Activated CD8-positive, alpha-beta T cell treated with anti-CD3 and anti-CD28 coated beads for 36 hours (primary cell): ENCODE data around the gene TBCC. TPM values are rescaled to one million over a fixed set of nuclear protein-coding genes. Genes with fewer than 3 reads are reported as not detected.
"Not testable (repeated sequence)": the region's sequence is repeated elsewhere in the genome, so short reads cannot be mapped to it uniquely, and the experiment has no call there.

ENCODE experiments used
- ATAC-seq: fragments of 200-7000 bp; cut with Tn5 transposase; one replicate; pipeline ENCODE4 v1.10.0; 2021; ENCODE audit warnings: mild to moderate bottlenecking, moderate library complexity
- CTCF ChIA-PET: fragments of 350-600 bp; sonication (Branson Sonifier 250); formaldehyde crosslinking; loops from one replicate; lab custom pipeline; 2021; ENCODE audit warnings: antibody characterized with exemption; lab: Charles Lee
- POLR2A ChIA-PET: fragments of 350-600 bp; sonication (Branson Sonifier 250); formaldehyde crosslinking; loops from one replicate; lab custom pipeline; 2021; ENCODE audit warnings: antibody characterized with exemption; lab: Charles Lee
- DNase-seq: peaks from one replicate; pipeline ENCODE4 v3.0.0-alpha.2; 2020
- H3K27ac Mint-ChIP-seq: one replicate; pipeline ENCODE4 v1.8.0; 2021; ENCODE audit warnings: mild to moderate bottlenecking, mixed read lengths
- H3K27me3 Mint-ChIP-seq: one replicate; pipeline ENCODE4 v1.8.0; 2021; ENCODE audit warnings: mixed read lengths
- H3K36me3 Mint-ChIP-seq: one replicate; pipeline ENCODE4 v1.8.0; 2021; ENCODE audit warnings: low read depth, mixed read lengths
- H3K4me1 Mint-ChIP-seq: one replicate; pipeline ENCODE4 v1.8.0; 2021; ENCODE audit warnings: low read depth, mixed read lengths
- H3K4me3 Mint-ChIP-seq: one replicate; pipeline ENCODE4 v1.8.0; 2021; ENCODE audit warnings: mild to moderate bottlenecking, moderate library complexity, mixed read lengths
- H3K9me3 Mint-ChIP-seq: one replicate; pipeline ENCODE4 v1.8.0; 2021; ENCODE audit warnings: mixed read lengths
- intact Hi-C: fragments of 100-400 bp; cut with micrococcal nuclease; formaldehyde crosslinking; loops from one replicate; pipeline ENCODE4 v1.10.0; 2022
- total RNA-seq, 2 experiments: library from RNA; stranded (reverse); gene quantifications; one replicate each; pipeline ENCODE4 v1.2.3, GENCODE V29; 2021
- TF ChIP-seq, protein P1 (sequence below): fragments of 200-600 bp; IDR thresholded peaks from one replicate; pipeline ENCODE4 v1.8.0; 2022; ENCODE audit warnings: antibody characterized with exemption, mild to moderate bottlenecking

TBCC gene
- total RNA-seq, 2 experiments from 2014 or later, result 16.0 to 16.3 TPM

DNA sequence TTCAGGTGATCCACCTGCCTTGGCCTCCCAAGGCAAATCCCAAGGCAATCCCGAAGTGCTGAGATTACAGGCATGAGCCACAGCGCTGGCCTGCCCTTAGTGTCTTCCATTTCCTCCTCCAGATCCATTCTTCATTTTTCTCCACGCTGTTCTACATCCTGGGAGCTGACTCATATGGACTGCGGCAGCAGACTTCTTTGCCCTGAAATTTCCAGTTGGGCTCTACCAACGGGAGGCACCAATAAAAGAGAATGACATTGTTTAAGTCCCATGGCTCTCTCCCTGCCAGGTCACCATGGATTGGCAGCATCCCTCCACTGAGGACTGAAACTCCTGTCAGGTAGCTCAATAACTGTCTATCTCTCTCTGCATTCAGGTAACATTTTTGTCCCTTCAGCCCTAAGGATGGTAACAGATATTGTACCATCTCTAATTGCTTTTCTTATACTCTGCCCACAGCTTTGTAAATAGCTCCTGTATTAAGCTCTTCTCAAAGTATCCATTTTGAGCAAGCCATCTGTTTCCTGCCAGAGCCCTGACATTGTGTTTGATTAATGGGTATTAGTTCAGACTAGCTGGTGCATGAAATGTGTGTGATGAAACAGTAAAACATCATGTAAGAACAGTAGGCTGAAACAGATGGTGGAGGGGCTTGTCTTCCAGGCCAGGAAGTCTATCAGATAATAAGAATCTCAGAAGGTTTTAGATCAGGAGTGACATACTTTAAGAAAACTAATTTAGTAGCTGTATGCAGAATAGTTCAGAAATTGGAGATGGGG is 3.6 kb downstream of the TBCC start:
- DNase-seq (no peak), ATAC-seq (no peak)
- H3K4me3 Mint-ChIP-seq, result no peak overlapping the region
- H3K27ac Mint-ChIP-seq, result no peak overlapping the region
- H3K9me3 Mint-ChIP-seq, result peaks cover 4% of the 10 kb centered on the region
- intact Hi-C loops, result loop anchor here (10.0 kb wide), 1 partner anchor 132 kb away; the partner anchor contains the start of gene RPL7L1
- peaks cover 11% of the 10 kb centered on the region for H3K4me1 Mint-ChIP-seq
- ChIA-PET POLR2A (interaction anchor here (0.6 to 10.2 kb wide), 4 partner anchors 15 to 919 kb away, joined by 3 to 119 read pairs (median 4); partner anchors contain the start of gene BICRAL), CTCF (interaction anchor here (1.1 to 2.8 kb wide), 5 partner anchors 15 to 134 kb away, joined by 3 to 11 read pairs (median 5); no protein-coding TSS in a partner anchor)
- H3K27me3 Mint-ChIP-seq, result no peaks in the 10 kb centered on the region
- TF ChIP-seq, protein P1, sequence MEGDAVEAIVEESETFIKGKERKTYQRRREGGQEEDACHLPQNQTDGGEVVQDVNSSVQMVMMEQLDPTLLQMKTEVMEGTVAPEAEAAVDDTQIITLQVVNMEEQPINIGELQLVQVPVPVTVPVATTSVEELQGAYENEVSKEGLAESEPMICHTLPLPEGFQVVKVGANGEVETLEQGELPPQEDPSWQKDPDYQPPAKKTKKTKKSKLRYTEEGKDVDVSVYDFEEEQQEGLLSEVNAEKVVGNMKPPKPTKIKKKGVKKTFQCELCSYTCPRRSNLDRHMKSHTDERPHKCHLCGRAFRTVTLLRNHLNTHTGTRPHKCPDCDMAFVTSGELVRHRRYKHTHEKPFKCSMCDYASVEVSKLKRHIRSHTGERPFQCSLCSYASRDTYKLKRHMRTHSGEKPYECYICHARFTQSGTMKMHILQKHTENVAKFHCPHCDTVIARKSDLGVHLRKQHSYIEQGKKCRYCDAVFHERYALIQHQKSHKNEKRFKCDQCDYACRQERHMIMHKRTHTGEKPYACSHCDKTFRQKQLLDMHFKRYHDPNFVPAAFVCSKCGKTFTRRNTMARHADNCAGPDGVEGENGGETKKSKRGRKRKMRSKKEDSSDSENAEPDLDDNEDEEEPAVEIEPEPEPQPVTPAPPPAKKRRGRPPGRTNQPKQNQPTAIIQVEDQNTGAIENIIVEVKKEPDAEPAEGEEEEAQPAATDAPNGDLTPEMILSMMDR, result no peak
- peaks cover 13% of the 10 kb centered on the region for H3K36me3 Mint-ChIP-seq

DNA sequence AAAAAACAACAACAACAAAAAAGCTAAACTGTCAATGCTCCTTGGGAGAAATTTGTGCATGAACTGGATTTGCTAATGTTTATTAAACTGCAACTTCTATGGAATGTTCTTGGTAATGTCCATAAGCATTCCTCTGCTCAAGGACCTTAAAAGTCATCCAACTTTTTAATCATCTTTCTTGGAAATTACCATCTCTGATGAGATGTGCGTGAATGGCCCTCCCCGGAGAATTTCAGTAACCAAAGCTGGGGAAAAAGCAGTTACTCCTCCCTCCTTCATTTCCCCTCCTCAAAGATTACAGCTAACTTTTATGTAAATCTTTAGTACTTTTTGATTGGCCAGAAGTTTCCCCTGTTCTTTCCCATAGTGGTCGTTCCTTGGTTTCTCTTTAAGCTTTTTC is 5.2 kb downstream of the TBCC start:
- H3K36me3 Mint-ChIP-seq, result peaks cover 11% of the 10 kb centered on the region
- ChIA-PET CTCF (interaction anchor here (2.8 kb wide), 1 partner anchor 14 kb away, joined by 11 read pairs; no protein-coding TSS in a partner anchor), POLR2A (no interaction called here)
- H3K9me3 Mint-ChIP-seq, result peaks cover 4% of the 10 kb centered on the region
- no peaks in the 10 kb centered on the region for H3K27me3 Mint-ChIP-seq
- no peak overlapping the region for H3K27ac Mint-ChIP-seq
- intact Hi-C loops, result loop anchor here (10.0 kb wide), 1 partner anchor 134 kb away; the partner anchor contains the start of gene RPL7L1
- TF ChIP-seq, protein P1, result no peak
- DNase-seq (no peak), ATAC-seq (no peak)
- peaks cover 9% of the 10 kb centered on the region for H3K4me1 Mint-ChIP-seq
- no peak overlapping the region for H3K4me3 Mint-ChIP-seq

DNA sequence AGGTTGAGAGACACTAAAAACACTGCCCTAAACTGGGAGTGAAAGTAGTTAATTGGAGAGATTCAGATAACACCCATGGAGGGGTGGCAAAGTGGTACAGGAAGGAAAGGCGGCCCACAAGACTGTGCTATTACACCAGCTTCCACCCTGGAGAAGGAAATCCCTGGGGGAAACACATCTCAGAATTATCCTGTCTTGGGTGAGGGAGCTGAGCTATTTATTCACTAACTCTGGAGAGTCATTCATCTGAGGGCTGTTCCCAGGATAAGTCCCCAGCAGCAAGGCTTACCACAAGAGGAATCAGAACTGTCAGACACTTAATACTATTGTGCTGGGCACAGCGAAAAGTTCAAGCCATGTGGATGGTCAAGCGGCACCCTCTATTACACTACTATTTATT is 9.9 kb downstream of the TBCC start:
- H3K27ac Mint-ChIP-seq, result no peak overlapping the region
- TF ChIP-seq, protein P1, result no peak
- no peaks in the 10 kb centered on the region for H3K9me3 Mint-ChIP-seq
- DNase-seq (no peak), ATAC-seq (no peak)
- no peak overlapping the region for H3K4me3 Mint-ChIP-seq
- H3K4me1 Mint-ChIP-seq, result no peaks in the 10 kb centered on the region
- no peaks in the 10 kb centered on the region for H3K27me3 Mint-ChIP-seq
- H3K36me3 Mint-ChIP-seq, result no peaks in the 10 kb centered on the region
- ChIA-PET CTCF (interaction anchor here (1.8 kb wide), 1 partner anchor 10 kb away, joined by 4 read pairs; the partner anchor contains the start of gene TBCC), POLR2A (no interaction called here)
- intact Hi-C loops, result no loop called here

DNA sequence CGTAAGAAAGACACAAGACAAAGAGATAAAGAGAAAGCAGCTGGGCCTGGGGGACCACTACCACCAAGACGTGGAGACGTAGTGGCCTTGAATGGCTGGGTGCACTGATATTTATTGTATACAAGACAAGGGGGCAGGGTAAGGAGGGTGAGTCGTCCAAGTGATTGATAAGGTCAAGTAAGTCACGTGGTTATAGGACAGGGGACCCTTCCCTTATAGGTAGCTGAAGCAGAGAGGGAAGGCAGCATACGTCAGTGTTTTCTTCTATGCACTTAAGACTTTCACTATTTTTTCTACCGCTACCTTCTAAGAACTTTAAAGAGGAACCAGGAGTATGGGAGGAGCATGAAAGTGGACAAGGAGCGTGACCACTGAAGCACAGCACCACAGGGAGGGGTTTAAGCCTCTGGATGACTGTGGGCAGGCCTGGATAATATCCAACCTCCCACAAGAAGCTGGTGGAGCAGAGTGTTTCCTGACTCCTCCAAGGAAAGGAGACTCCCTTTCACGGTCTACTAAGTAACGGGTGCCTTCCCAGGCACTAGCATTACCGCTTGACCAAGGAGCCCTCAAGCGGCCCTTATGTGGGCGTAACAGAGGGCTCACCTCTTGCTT is 11.9 kb downstream of the TBCC start:
- H3K27me3 Mint-ChIP-seq, H3K36me3 Mint-ChIP-seq, H3K9me3 Mint-ChIP-seq, H3K27ac Mint-ChIP-seq, H3K4me3 Mint-ChIP-seq, ATAC-seq, DNase-seq, intact Hi-C loops, H3K4me1 Mint-ChIP-seq: not testable (repeated sequence)
- POLR2A ChIA-PET, result interaction anchor here (0.6 kb wide), 2 partner anchors 50 to 170 kb away, joined by 3 read pairs; no protein-coding TSS in a partner anchor
- CTCF ChIA-PET, result interaction anchor here (0.8 kb wide), 1 partner anchor 41 kb away, joined by 3 read pairs; no protein-coding TSS in a partner anchor

DNA sequence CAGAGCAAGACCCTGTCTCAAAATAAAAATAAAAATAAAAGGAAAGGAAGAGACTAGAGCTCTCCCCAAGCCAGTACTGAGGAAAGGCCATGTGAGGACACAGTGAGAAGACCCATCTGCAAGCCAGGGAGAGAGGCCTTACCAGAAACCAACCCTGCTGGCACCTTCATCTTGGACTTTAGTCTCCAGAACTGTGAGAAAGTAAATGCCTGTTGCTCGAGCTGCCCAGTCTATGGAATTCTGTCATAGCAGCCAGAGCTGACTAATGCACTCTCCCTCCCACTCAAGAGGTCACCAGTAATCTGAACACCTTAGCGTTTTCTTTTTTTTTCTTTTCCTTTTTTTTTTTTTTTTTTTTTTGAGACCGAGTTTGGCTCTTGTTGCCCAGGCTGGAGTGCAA is 16.2 kb downstream of the TBCC start:
- CTCF ChIA-PET, result interaction anchor here (1.4 to 2.7 kb wide), 2 partner anchors 19 to 68 kb away, joined by 11 to 14 read pairs; no protein-coding TSS in a partner anchor
- Mint-ChIP-seq H3K4me1 (peaks cover 16% of the 10 kb centered on the region), H3K27ac (no peak overlapping the region), H3K27me3 (no peaks in the 10 kb centered on the region), H3K4me3 (no peak overlapping the region), H3K36me3 (peaks cover 2% of the 10 kb centered on the region), H3K9me3 (no peaks in the 10 kb centered on the region)
- POLR2A ChIA-PET, result interaction anchor here (0.5 to 1.2 kb wide), 3 partner anchors 16 to 105 kb away, joined by 3 to 6 read pairs (median 3); partner anchors contain the start of gene TBCC
- ATAC-seq (no peak), DNase-seq (no peak)
- TF ChIP-seq, protein P1, result no peak
- intact Hi-C loops, result no loop called here
